Right atrium auricular region (tissue), 2 donors: ENCODE measurements around the gene FLNA. TPM values are rescaled to one million over a fixed set of nuclear protein-coding genes. Genes with fewer than 3 reads are reported as not detected.

ENCODE experiments used
- DNase-seq: peaks from one replicate; pipeline ENCODE4 v3.0.0-alpha.2; 2019; ENCODE audit warnings: low spot score
- H3K27ac ChIP-seq, 2 donors: fragments of 200-600 bp; sonication (generic); 1 replicate in 1 of 2; 2 replicates in 1 of 2; pipeline ENCODE4 v1.5.1; 2016 to 2019
- H3K27me3 ChIP-seq, 2 donors: fragments of 200-600 bp; sonication (generic); one replicate each; pipeline versions ENCODE4 v1.5.1 to v1.6.0; 2017 to 2019
- H3K36me3 ChIP-seq: fragments of 200-600 bp; sonication (generic); one replicate; pipeline ENCODE4 v1.5.1; 2016
- H3K4me1 ChIP-seq, 2 donors: fragments of 200-600 bp; sonication (generic); one replicate each; pipeline versions ENCODE4 v1.5.1 to v1.6.0; 2017 to 2019
- H3K4me3 ChIP-seq, 2 donors: fragments of 200-600 bp; sonication (generic); 1 replicate in 1 of 2; 2 replicates in 1 of 2; pipeline ENCODE4 v1.5.1; 2017 to 2019; ENCODE audit warnings: mild to moderate bottlenecking in 1 of 2, moderate library complexity in 1 of 2
- H3K9me3 ChIP-seq, 2 donors: fragments of 200-600 bp; sonication (generic); one replicate each; pipeline ENCODE4 v1.5.1; 2019
- CTCF ChIP-seq, 2 donors: fragments of 200-600 bp; sonication (generic); IDR thresholded peaks; one replicate each; pipeline ENCODE4 v1.5.1; 2019; ENCODE audit warnings: antibody characterized with exemption in 2 of 2
- total RNA-seq, 2 donors: library from RNA; depleted of rRNA; stranded (reverse); fragments of >200 nt; gene quantifications; one replicate each; pipeline ENCODE4 v1.1.0, GENCODE V29; 2016

FLNA gene
- total RNA-seq, 2 donors from 2014 or later: 263 to 419 TPM

GRCh38 chrX:154378799-154379568 is 4.5 kb upstream of the FLNA start, which contains the start of gene EMD:
Gene EMD (plus strand): TSS chrX:154379295. CDS start chrX:154379485, 190 bp downstream.
- peak; percentile 98 for DNase-seq
- Histone ChIP-seq H3K27ac (peak within 1 kb of the TSS; percentile 93 to 97), H3K9me3 (no peaks in the 10 kb centered on the region), H3K4me1 (peaks cover 0 to 16% of the 10 kb centered on the region in 2 donors), H3K36me3 (no peaks in the 10 kb centered on the region), H3K27me3 (no peaks in the 10 kb centered on the region), H3K4me3 (peak within 1 kb of the TSS; percentile 66 to 79)
- no peak for TF ChIP-seq CTCF (IDR thresholded peaks at IDR 0.05)

- peak overlapping the region; percentile 93 to 96 for H3K27ac ChIP-seq
- no peaks in the 10 kb centered on the region for H3K36me3 ChIP-seq
- H3K4me1 ChIP-seq: peaks cover 0 to 23% of the 10 kb centered on the region in 2 donors
- DNase-seq: no peak
- H3K9me3 ChIP-seq: no peaks in the 10 kb centered on the region
- H3K27me3 ChIP-seq: no peaks in the 10 kb centered on the region
- peak overlapping the region; percentile 38 to 56 for H3K4me3 ChIP-seq
- no peak for TF ChIP-seq CTCF (IDR thresholded peaks at IDR 0.05)
Observed at GRCh38 chrX:154378059-154378798, 3.8 kb upstream of the FLNA start.

- no peak for TF ChIP-seq CTCF (IDR thresholded peaks at IDR 0.05)
- no peak for DNase-seq
- H3K36me3 ChIP-seq: no peaks in the 10 kb centered on the region
- no peaks in the 10 kb centered on the region for H3K27me3 ChIP-seq
- H3K4me1 ChIP-seq: peaks cover 0 to 37% of the 10 kb centered on the region in 2 donors
- no peaks in the 10 kb centered on the region for H3K9me3 ChIP-seq
- no peak overlapping the region for H3K4me3 ChIP-seq
- peak overlapping the region; percentile 93 to 96 for H3K27ac ChIP-seq
Observed at GRCh38 chrX:154376774-154377173, 2.3 kb upstream of the FLNA start.

- DNase-seq: no peak
- TF ChIP-seq CTCF (IDR thresholded peaks at IDR 0.05): no peak
- H3K4me3 ChIP-seq: peak overlapping the region; percentile 74 to 78
- peaks cover 0 to 27% of the 10 kb centered on the region in 2 donors for H3K4me1 ChIP-seq
- H3K36me3 ChIP-seq: peaks cover 8% of the 10 kb centered on the region
- no peaks in the 10 kb centered on the region for H3K27me3 ChIP-seq
- H3K9me3 ChIP-seq: no peaks in the 10 kb centered on the region
- H3K27ac ChIP-seq: peak overlapping the region; percentile 84 to 96
Observed at GRCh38 chrX:154375156-154375504, 696 bp upstream of the FLNA start.

GRCh38 chrX:154373340-154374306 is 811 bp downstream of the FLNA start:
- H3K4me3 ChIP-seq: peak overlapping the region; percentile 74 to 78
- peak; percentile 49 to 75 for TF ChIP-seq CTCF (IDR thresholded peaks at IDR 0.05)
- DNase-seq: peak; percentile 81

More at GRCh38 chrX:154373340-154374306, 811 bp downstream of the FLNA start:
- Histone ChIP-seq H3K4me1 (peaks cover 0 to 25% of the 10 kb centered on the region in 2 donors), H3K36me3 (peaks cover 15% of the 10 kb centered on the region), H3K27me3 (no peaks in the 10 kb centered on the region), H3K9me3 (no peaks in the 10 kb centered on the region), H3K27ac (peak overlapping the region; percentile 84 to 96)
